CMK (cell line): Measurements from ENCODE around the gene TEX2.
"Not testable (repeated sequence)": the region's sequence is repeated elsewhere in the genome, so short reads cannot be mapped to it uniquely, and the experiment has no call there.

Source experiments
- DNase-seq: peaks from one replicate; pipeline ENCODE4 v3.0.0-alpha.2; 2010; ENCODE audit warnings: low read depth

The TEX2 gene

DNA sequence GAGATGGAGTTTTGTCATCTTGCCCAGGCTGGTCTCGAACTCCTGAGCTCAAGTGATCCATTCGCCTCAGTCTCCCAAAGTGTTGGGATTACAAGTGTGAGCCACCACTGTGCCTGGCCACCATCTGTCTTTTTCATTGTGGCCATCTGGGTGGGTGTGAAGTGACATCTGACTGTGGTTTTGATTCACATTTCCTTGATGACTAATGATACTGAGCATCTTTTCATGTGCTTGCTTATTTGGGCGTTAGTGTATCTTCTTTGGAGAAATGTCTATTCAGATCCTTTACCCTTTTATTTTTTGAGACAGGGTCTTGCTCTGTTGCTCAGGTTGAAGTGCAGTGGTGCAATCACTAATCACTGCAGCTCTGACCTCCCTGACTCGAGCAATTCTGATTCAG is 79.2 kb downstream of the TEX2 start:
- DNase-seq: no peak

DNA sequence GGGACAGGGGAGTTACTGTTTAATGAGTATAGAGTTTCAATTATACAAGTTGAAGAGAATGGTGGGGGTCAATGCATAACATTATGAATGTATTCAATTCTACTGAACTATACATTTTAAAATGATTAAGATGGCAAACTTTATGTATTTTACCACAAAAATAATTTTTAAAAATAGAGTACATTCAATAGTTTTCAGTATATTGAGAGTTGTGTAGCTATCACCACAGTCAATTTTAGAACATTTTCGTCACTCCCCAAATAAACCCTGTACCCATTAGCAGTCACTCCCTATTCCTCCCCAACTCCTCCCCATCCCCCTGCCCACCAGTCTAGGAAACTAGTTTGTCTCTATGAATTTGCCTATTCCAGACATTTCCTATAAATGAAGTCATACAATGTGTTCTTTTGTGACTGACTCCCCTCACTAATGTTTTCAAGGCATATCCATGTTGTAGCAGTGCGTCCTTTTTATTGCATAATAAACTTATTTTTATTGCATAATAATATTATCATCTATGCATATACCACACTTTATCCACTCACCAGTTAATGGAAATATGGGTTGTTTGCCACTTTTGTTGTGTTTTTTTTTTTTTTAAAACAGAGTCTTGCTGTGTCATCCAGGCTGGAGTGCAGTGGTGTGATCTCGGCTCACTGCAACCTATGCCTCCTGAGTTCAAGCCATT is 80.6 kb downstream of the TEX2 start:
- DNase-seq: no peak

DNA sequence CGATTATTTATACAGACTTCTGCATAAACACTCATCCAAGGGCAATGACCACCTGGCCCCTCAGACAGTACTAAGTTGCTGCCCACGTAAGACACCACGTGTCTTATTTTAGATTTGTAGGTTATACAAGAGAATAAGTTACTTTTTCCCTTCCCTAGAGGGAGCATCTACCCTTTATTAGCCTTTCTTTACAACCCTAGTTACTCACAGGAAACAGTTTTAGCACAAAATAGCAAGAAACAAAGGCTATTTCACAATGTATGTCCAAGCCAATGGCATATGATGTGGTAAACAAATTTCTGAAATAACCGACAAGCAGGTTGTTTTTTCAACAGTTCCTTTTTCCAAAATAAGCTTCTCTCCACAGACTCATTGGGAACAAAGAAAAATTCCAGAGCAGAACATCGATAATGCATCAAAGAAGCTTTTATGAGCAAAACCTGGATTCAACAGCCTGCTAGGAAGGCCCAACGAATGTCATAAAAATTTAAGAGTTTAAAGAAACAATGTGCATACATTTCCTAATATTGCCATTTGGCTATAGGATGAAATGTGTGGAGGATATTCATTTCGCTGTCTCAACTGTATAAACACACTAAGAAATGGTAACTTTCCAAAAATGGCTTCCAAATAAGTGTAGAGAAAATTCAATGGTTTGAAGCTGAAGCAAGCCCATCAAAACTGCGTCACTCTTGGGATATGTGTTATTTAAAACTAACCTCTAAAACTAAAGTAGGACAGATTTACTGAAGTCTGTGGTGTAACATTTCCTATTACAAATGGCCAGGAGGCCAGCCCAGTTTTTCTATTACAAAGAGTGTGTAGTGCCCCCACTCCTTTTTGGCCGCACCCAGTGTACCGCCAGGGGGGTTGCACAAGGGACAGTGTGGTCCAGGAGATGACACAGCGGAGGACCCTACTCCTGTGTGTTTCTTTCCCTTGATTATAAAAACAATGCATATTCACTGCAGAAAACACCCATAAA is 82.7 kb downstream of the TEX2 start:
- no peak for DNase-seq

DNA sequence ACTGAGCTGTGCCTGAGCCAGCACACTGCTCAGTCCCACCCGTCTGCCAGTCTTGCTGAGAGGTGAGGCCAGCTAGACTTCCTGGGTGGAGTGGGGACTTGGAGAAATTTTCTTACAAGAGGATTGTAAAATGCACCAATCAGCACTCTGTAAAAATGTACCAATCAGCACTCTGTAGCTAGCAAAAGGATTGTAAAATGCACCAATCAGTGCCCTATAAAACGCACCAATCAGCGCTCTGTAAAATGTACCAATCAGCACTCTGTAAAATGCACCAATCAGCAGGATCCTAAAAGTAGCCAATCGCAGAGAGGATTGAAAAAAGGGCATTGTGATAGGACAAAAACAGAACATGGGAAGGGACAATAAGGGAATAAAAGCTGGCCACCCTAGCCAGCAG is 84.0 kb downstream of the TEX2 start:
- not testable (repeated sequence) for DNase-seq

DNA sequence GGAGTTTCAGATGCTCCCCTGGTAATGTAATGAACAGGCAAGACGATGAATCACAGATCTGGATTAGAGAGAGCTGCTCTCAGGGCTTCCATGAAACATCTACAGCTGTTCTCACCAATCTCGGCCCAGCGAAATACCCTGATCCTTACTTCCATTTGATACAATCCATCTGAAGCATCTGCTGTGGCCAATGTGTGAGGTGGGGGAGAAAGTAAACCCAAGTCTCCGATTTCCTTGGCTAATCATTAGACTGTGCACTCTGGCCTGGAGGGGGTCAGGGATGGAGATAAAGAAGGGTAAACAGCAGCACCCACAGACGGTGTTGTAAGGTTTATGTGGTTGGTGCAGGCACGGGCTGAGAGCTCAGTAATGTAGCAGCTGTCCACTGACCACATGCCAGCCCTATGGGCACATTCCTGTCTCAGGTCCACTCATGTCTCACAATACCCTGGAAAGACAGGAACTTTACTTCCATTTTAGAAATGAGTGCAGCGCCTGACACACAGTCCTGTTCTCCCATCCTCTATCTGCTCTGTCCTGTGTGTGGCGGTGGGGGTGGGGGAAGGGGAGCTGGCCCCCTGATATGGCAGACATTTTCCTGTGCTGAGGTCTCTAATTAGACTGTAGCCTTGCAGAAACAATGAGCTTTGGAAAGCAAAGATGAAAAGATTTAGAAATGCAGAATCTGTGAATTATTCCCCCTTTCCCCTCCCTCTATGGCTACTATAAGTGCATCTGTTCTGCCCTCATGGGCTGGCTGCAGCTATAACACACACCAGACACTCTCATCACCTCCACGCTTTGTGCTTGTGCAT is 84.8 kb downstream of the TEX2 start:
- no peak for DNase-seq

DNA sequence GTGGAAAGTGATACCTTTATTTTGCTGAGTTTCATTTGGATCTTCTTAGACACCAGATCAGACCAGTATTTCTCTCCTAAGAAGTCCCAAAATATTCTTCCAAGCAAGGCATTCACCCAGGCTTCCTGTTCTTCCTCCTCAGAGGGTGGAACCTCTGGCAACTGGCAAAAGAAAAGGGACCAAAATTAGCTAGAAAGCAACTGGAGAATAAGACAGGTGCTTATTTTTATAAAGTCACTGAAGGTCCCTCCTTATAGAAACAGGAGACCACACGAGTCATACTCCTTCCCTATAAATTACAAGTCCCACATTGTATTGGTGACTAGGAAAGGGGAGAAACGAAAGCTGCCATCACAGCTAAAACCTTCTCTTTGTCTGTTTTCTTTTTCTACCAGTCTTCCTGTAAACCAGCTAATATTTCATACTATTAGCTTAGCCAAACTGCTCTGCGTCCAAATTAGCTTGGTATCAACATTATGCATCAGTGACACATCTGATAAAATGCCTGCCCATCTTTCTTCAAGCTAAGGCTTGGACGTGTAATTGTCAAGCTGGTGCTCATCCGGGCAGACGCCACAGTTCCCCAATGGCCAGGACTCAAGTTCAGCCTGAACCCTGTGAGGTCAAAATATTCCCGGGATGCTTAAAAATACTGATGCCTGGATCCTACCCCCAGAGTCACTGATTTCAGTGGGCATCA is 85.6 kb downstream of the TEX2 start:
- no peak for DNase-seq

DNA sequence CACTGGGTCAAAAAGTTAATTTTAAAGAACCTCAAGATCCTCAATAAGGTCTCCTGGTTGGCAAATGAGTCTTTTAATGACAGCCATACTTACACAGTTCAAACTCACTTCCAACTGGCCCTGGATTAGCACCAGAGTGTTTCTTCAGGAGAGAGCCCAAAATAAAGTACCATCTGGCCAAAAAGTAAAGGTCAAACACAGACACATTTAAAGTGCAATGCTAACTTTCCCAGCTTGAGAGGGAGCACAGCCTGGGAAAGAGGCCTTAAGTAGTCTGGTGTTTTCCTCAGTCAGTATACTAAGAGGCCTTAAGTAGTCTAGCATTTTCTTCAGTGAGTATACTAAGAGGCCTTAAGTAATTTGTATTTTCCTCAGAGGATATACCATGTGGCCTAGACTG is 86.5 kb downstream of the TEX2 start:
- no peak for DNase-seq

DNA sequence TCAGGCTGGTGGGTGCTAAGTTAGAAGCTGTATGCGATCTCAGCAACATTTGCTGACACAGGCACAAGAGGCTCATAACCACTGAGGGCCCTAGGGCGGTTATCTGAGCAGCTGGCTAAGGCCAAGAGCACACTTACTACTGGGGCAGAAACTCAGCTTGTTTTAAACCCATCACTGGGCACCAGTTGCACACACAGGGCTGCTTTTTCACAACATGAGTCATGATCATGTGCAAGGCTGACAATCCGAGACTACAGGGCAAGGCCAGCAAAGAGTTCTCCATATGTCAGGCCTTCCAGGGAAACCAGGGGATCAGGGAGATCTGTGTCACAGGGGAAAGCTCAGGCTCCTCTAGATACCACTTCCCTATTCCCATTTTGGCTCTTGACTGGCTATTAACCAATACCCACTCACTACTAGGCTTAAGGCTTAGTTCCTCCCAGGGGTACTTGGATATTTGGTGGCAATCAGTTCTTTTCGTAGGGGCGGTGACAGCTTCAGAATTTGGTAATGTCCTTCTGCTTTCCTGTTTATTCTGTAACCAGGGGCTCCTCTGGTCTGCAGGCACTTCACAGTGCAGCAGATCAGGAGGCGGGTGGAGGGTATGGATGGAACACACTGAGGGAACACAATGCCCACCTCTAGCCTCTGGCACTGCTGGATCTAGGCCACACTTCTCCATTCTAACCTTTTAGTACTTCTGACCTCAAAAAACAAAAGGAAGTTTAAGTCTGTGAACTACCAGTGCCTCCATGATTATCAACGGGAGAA is 88.2 kb downstream of the TEX2 start:
- DNase-seq: no peak

DNA sequence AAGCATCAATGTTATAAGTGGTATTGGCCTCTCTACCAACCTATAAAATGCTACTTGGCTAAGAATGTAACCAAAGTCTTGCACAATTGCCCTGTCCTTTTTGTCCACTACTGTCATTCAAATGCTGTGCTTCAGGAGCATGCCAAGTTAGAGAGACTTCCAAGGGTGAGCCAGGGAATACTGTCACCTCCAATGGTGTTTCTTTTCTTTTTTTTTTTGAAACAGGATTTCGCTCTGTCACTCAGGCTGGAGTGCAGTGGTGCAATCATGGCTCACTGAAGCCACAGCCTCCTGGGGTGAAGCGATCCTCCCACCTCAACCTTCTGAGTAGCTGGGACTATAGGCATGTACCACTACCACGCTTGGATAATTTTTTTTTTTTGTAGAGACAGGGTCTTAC is 89.4 kb downstream of the TEX2 start:
- no peak for DNase-seq

DNA sequence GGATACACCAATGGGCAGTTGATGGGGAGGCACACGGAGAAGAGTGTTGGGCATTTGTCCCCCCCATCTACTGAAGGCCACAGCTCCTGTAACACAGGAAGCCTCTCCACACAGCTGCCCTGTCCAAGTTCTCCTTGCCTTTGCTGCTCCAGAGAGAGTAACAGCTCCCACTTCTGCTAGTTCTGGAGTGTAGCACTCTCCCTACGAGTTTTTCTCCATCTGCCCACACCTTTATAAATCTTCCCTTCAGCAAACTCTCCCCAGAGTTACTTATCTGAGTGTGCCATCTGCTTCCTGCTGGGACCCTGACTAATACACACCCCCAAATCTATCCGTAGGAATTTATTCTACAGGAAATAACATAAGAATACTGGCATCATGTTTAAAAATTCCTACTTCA is 90.5 kb downstream of the TEX2 start:
- peak; percentile 25 for DNase-seq

DNA sequence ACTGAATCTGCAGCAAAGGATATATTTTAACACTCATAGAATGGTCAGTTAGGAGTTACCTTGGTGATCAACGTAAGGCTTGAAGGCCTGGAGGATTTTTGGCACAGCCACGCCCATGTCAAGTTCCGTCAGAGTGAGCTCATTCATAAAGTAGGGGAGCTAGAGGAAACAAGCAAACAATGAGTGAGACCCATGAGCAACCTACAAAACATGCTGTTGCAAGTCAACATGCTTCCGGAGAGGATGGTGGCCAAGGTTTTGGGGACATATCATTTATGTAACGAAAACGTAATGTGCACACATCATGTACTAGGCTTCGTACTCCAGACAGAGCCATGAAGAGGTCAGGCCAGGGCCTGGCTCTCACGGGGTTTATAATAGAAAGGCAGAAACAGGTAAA is 92.0 kb downstream of the TEX2 start:
- no peak for DNase-seq

DNA sequence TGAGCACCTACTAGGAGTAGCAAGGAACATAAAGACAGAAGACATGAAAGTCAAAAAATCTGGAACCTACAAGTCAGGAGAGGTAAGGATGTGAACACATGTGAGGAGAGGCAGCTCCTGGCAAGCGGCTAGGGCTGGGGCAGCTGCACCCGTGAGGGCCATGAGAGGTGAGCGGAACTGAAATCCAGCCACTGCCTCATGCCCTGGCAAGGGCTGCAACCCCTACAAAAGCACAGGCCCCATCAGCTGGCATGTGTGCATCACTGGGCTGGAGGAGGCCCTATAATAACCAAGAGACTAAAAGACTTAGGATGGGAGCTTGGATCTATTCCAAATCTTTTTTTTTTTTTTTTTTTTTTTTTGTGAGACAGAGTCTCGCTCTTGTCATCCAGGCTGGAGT is 92.8 kb downstream of the TEX2 start:
- DNase-seq: no peak

DNA sequence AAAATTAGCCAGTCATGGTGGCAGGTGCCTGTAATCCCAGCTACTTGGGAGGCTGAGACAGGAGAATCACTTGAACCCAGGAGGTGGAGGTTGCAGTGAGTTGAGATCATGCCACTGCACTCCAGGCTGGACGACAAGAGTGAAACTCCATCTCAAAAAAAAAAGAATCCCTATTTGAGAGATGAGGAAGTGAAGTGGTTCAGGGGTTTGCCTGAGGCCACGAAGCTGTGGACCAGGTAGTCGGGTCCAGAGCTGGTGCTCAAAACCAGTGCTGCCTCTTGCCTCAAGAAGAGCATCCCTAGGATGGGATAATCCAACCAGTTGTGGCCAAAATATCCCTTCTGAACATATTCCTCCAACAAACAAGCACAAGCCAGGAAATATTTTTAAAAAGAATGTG is 95.4 kb downstream of the TEX2 start:
- not testable (repeated sequence) for DNase-seq

DNA sequence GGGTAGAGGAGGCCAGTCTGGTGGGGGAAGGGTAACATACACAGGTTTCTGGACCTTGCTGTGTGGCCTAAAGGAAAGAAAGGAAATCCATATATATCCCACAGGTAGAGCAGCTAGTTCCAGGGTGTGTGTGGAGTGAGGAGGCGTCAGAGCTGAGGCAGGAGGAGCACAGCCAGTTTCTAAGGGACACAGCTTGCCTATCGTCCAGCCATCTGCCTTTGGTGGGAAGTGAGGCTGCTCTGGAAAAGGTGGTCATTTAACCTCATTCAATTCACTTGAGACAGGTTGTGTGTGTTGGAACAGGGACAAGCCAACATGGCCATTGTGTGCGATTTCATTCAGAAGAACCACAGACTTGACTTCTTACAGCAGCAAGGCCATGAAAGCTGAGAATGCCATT is 96.2 kb downstream of the TEX2 start:
- DNase-seq: no peak

DNA sequence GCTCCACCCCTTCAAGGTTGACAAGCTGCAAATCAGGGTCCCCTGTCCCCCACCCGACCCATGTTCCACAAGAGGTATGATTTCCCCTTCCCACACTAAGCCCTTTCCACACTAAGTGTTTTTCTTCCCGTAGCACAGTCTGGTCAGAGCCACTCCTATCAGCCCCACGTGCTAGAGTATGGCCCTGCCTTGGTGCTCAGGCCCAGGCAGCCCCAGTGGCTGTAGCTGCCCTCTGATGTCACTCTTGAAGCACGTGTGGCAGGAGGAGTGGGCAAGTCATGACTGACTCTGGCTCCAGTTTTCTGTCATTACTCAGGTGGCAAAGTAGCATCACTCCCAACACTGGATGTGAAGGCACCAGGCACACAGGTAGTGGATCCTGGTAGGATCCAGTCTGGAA is 97.7 kb downstream of the TEX2 start:
- no peak for DNase-seq

DNA sequence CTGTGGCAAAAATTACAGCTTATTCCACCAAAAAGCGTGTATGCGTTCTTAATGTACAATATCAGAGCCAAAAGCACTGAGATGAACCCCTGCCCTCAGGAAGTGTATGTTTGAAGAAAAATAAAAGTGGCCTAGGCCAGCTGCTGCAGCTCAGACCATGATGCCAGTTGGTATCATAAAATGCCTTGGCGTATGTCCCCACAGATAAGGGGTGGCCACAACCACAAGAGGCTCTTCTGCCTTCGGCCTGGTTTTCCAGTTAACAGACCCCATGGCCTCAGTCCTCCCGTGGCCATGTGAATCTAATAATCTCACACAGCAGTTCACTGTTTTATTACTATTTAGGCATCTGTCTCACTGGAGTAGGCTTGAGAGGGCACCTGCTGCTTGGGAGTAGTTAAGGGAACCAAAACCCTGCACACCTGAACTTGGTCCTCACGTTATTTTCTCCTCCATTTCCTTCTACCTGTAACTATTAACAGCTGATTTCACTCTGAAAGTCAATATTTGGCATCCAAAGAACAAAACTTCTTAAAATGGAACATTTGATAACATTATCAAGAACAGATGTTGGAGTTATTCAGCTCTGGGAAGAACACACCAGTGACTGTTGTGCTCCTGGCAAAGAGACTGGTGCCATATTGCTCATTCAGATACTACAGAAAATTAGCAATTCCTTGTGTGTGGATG is 98.3 kb downstream of the TEX2 start:
- peak; percentile 78 for DNase-seq

DNA sequence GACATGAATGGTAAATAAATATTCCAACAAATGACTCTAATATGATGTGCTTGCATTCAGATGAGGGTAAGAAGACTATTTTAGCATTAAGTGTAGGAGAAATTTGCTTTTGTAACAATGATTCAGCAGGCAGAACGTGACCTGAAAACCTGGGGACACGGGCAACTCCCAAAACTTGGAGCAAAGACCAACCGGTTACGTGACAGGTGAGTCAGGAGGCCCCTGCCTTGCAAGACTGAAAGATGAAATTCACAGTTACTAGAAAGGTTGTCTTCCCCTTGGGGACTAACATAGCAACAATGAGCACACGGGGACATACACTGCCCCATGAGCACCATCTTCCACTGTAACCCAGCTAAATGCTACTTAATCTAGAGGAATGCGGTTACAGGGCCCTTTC is 99.6 kb downstream of the TEX2 start:
- DNase-seq: no peak

DNA sequence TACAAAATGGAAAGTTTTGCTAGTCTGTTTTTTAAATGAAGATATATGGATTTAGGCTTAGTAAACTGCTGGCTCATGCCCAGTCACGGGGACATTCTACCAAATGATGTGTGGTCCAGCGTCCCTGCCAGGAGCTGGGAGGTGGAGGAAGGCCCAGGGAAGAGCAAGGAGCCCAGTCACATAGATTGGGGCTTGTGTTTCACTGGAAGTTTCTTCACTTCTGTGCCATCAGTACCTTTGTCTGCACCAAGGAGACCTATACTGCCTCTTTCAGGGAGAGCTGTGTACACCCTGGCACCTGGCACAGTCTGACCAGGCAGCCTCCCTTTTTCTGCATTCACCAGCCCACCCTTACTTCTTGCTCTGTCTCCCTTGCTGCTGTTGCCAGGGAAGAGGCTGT is 100.5 kb downstream of the TEX2 start:
- DNase-seq: no peak

DNA sequence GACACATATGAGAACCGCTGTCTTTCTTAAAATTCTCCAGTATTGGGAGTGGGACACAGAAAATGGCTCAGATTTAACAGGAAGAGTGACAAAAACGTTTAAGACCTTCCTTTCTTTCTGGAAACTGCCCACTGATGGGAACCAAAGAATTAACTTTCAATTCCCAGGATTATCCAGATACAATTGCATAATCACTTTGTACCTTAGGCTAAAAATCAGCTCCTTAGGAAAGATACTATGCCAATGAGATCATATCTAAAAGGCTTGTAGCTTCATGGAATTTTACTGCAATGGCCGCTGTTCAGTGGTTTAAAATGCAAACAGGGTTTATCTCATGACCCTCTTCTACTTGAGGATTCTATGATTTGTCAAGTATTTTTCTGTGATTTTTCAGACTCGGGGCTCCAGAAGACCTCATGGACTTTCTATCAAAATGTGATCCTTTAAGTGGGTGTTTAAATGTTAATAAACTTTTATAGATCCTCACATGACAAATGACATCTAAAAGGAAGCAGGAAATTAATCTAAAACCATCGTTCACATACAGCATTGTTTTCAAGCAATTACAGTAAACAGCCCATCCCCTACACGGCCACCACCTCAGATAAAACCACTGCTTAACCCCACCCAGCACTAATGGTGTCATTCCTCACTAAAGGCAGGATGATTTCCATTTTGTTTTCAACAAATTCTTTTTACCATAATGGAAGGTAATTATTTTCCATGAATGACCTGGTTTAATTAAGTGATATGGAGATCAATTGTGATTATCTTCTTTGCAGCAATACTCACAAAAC is 101.5 kb downstream of the TEX2 start:
- no peak for DNase-seq

DNA sequence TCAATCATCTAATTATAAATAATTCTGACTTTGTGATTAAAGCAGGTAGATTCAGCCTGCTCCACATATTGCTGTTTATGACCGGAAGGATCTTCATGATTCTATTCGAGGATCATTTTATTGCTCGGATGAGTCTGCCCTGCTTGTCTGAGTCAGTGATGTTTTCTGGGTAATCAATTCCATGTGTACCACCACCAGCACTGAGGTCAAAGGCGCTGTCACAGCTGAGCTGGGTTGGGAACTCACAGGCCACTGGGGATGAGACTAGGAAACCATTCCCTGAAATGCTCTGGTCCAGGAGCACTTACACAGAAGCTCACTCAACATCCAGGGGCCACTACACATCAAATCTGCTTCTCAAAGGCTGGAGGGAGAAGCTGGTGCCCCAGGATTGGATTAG is 102.7 kb downstream of the TEX2 start:
- DNase-seq: no peak
